Keratinocyte (primary cell): ENCODE results near the gene SYNE2.

Source experiments
- EZH2 ChIP-seq: IDR thresholded peaks from one replicate; pipeline ENCODE4 v1.6.1; 2012; ENCODE audit warnings: inconsistent platforms, mild to moderate bottlenecking, low read length, moderate library complexity
- TF ChIP-seq, protein P1 (sequence below), 3 experiments: IDR thresholded peaks in 1 of 3; conservative IDR thresholded peaks in 1 of 3; optimal IDR thresholded peaks in 1 of 3; 2 replicates in 2 of 3; 3 replicates in 1 of 3; pipeline versions ENCODE3 to v1.5.1; 2011; ENCODE audit warnings: low read length in 3 of 3, mild to moderate bottlenecking in 3 of 3, moderate library complexity in 2 of 3, control low read depth in 1 of 3, inconsistent platforms in 1 of 3; ENCODE audit not compliant: insufficient read depth in 2 of 3; ENCODE audit errors: extremely low read depth in 1 of 3

DNA sequence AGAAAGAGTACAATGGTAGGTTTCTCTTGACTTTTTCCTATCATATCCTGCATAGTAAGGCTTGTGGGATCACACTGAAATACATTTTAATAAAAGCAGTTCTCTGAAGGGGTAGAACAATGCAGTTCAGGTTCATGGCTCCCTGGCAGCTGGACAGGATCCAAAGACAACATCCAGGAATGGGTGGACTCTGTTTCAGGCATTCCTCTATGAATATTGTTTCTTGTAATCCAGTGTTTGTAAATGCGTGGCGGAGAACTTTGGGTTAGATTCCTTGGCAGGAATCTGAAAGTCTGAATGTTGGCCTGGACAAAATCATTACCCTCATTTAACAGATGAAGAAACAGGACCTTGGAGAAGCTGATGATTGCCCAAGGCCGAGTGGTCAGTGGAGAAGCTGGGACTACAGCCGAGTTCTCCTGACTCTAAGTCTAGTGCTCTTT lies 43.5 kb downstream of the SYNE2 start:
- no peak for TF ChIP-seq EZH2
- TF ChIP-seq, protein P1, sequence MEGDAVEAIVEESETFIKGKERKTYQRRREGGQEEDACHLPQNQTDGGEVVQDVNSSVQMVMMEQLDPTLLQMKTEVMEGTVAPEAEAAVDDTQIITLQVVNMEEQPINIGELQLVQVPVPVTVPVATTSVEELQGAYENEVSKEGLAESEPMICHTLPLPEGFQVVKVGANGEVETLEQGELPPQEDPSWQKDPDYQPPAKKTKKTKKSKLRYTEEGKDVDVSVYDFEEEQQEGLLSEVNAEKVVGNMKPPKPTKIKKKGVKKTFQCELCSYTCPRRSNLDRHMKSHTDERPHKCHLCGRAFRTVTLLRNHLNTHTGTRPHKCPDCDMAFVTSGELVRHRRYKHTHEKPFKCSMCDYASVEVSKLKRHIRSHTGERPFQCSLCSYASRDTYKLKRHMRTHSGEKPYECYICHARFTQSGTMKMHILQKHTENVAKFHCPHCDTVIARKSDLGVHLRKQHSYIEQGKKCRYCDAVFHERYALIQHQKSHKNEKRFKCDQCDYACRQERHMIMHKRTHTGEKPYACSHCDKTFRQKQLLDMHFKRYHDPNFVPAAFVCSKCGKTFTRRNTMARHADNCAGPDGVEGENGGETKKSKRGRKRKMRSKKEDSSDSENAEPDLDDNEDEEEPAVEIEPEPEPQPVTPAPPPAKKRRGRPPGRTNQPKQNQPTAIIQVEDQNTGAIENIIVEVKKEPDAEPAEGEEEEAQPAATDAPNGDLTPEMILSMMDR (optimal IDR thresholded peaks at IDR 0.05 in 1 of 3, IDR thresholded peaks at IDR 0.05 in 1 of 3, conservative IDR thresholded peaks at IDR 0.05 in 1 of 3; ENCODE audit: extremely low read depth in 1 of 3, insufficient read depth in 2 of 3, low read length in 3 of 3), result no peak
